Measurements from ENCODE around the gene DNAJC3.

DNAJC3 gene, protein sequence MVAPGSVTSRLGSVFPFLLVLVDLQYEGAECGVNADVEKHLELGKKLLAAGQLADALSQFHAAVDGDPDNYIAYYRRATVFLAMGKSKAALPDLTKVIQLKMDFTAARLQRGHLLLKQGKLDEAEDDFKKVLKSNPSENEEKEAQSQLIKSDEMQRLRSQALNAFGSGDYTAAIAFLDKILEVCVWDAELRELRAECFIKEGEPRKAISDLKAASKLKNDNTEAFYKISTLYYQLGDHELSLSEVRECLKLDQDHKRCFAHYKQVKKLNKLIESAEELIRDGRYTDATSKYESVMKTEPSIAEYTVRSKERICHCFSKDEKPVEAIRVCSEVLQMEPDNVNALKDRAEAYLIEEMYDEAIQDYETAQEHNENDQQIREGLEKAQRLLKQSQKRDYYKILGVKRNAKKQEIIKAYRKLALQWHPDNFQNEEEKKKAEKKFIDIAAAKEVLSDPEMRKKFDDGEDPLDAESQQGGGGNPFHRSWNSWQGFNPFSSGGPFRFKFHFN

DNA sequence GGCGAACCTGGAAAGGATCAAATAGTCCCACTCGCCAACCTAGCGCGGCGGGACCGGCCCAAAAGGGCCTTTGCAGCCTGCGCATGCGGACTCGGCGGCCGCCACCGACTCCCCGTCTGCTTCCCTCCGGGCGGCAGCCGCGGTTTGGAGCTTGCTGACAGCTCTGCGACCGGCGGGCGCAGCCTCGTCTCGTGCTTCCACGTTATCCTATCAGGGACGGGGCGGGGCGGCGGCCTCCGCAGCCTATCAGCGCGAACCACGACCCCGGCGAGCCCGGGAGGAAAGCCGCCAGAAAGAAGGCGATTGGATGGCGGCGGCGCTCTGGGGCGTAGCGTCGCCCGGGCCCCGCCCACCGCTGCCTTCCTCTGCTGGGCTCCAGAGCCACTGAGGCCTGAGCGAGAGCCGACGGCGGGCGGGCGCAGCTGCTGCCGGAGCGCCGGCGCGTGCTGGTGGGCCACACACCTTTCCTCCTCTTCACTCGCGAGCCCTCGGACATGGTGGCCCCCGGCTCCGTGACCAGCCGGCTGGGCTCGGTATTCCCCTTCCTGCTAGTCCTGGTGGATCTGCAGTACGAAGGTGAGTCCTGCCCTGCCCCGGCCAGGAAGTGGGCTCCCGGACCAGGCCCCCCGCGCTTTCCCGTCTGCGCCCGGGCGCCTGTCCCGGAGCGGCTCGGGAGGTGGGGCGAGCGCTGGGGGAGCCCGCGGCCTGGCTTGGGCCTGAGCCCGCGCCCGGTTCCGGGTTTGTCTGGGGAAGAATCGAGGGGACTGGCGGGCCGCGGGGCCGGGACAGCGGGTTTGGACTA lies at the start of gene DNAJC3:
Gene DNAJC3, plus strand, starts transcription at position 378 of the 802 bp plus-strand sequence. Its CDS starts 117 bp downstream, at position 495.
- peak within 1 kb of the TSS; percentile 77 for H3K9ac ChIP-seq
- peaks cover 22% of the 10 kb centered on the region for H3K79me2 ChIP-seq
- no peaks in the 10 kb centered on the region for H3K36me3 ChIP-seq (ENCODE audit: control insufficient read depth, insufficient read depth, low read length)
- H3K27me3 ChIP-seq (ENCODE audit: control insufficient read depth, insufficient read depth, low read length): no peaks in the 10 kb centered on the region
- peak within 1 kb of the TSS; percentile 89 for H2AFZ ChIP-seq
- no peaks in the 10 kb centered on the region for H3K4me1 ChIP-seq
- H3K4me3 ChIP-seq (ENCODE audit: low read depth, low read length): peak within 1 kb of the TSS; percentile 74
- TF ChIP-seq, protein P1, sequence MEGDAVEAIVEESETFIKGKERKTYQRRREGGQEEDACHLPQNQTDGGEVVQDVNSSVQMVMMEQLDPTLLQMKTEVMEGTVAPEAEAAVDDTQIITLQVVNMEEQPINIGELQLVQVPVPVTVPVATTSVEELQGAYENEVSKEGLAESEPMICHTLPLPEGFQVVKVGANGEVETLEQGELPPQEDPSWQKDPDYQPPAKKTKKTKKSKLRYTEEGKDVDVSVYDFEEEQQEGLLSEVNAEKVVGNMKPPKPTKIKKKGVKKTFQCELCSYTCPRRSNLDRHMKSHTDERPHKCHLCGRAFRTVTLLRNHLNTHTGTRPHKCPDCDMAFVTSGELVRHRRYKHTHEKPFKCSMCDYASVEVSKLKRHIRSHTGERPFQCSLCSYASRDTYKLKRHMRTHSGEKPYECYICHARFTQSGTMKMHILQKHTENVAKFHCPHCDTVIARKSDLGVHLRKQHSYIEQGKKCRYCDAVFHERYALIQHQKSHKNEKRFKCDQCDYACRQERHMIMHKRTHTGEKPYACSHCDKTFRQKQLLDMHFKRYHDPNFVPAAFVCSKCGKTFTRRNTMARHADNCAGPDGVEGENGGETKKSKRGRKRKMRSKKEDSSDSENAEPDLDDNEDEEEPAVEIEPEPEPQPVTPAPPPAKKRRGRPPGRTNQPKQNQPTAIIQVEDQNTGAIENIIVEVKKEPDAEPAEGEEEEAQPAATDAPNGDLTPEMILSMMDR (IDR thresholded peaks at IDR 0.05): no peak
- H3K4me2 ChIP-seq (ENCODE audit: low read length): peak within 1 kb of the TSS; percentile 95
- no peaks in the 10 kb centered on the region for H3K9me3 ChIP-seq (ENCODE audit: control insufficient read depth, low read length)
- peak within 1 kb of the TSS; percentile 89 for H3K27ac ChIP-seq

DNA sequence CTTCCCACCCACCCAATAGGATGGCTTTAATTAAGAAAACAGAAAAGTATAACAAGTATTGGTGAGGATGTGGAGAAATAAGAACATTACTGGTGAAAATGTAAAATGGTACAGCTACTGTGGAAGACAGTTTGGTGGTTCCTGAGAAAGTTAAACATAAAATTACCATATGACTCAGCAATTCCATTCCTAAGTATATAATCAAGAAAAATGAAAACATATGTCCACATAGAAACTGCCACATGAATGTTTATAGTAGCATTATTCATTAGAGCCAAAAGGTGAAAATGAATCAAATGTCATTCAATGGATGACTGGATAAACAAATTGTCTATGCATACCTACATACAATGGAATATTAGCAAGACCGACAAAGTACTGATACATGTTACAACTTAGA lies 49.3 kb upstream of the DNAJC3 start:
- no peak overlapping the region for H3K4me3 ChIP-seq (ENCODE audit: low read depth, low read length)
- H3K4me1 ChIP-seq: no peaks in the 10 kb centered on the region
- H3K4me2 ChIP-seq (ENCODE audit: low read length): no peak overlapping the region
- H3K9ac ChIP-seq: no peak overlapping the region
- no peaks in the 10 kb centered on the region for H3K9me3 ChIP-seq (ENCODE audit: control insufficient read depth, low read length)
- no peak overlapping the region for H3K27ac ChIP-seq
- no peaks in the 10 kb centered on the region for H3K36me3 ChIP-seq (ENCODE audit: control insufficient read depth, insufficient read depth, low read length)
- H2AFZ ChIP-seq: no peak overlapping the region
- no peaks in the 10 kb centered on the region for H3K27me3 ChIP-seq (ENCODE audit: control insufficient read depth, insufficient read depth, low read length)
- no peaks in the 10 kb centered on the region for H3K79me2 ChIP-seq
- TF ChIP-seq, protein P1 (IDR thresholded peaks at IDR 0.05): no peak

DNA sequence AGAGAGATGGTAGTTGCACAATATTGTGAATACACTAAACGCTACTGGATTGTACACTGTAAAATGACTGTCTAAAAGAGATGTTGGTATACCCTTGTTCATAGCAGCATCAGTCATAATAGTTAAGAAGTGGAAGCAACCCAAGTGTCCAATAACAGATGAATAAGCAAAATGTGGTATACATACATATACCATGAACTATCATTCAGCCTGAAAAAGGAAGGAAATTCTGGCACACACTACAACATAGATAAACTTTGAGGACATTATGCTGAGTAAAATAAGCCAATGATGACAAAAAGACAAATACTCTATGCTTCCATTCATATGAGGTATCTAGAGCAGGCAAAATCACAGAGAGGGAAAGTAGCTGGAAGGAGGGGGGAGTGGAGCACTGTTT lies 48.5 kb upstream of the DNAJC3 start:
- Histone ChIP-seq H3K9me3 (ENCODE audit: control insufficient read depth, low read length) (no peaks in the 10 kb centered on the region), H3K36me3 (ENCODE audit: control insufficient read depth, insufficient read depth, low read length) (no peaks in the 10 kb centered on the region)
- TF ChIP-seq, protein P1 (IDR thresholded peaks at IDR 0.05): no peak

DNA sequence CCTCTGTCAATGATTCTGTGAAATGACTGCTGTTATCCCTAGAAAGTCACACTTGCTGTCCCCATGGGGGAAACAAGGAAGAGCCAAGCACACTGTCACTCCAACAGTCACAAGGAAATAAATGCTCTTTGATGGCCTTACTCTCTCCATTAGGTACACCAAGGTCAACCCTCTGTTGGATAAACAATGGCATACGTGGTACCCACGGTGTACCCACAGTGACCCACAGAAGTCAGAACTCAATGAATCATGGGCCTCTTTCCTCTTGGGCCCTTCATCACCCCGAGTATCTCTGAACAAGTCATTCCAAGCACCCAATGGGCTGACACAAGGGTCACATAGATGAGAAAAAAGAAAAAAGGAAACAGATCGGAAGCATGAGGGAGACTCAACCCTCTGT lies 47.9 kb upstream of the DNAJC3 start:
- Histone ChIP-seq H2AFZ (no peak overlapping the region), H3K9ac (no peak overlapping the region), H3K36me3 (ENCODE audit: control insufficient read depth, insufficient read depth, low read length) (no peaks in the 10 kb centered on the region), H3K79me2 (no peaks in the 10 kb centered on the region), H3K27ac (no peak overlapping the region), H3K27me3 (ENCODE audit: control insufficient read depth, insufficient read depth, low read length) (no peaks in the 10 kb centered on the region), H3K9me3 (ENCODE audit: control insufficient read depth, low read length) (no peaks in the 10 kb centered on the region), H3K4me3 (ENCODE audit: low read depth, low read length) (no peak overlapping the region), H3K4me2 (ENCODE audit: low read length) (no peak overlapping the region), H3K4me1 (no peaks in the 10 kb centered on the region)
- TF ChIP-seq, protein P1 (IDR thresholded peaks at IDR 0.05): no peak

More for the DNA sequence above, 48.5 kb upstream of the DNAJC3 start:
- Histone ChIP-seq H3K4me3 (ENCODE audit: low read depth, low read length) (no peak overlapping the region), H3K9ac (no peak overlapping the region), H3K4me1 (no peaks in the 10 kb centered on the region), H3K4me2 (ENCODE audit: low read length) (no peak overlapping the region), H3K79me2 (no peaks in the 10 kb centered on the region), H3K27me3 (ENCODE audit: control insufficient read depth, insufficient read depth, low read length) (no peaks in the 10 kb centered on the region), H2AFZ (no peak overlapping the region), H3K27ac (no peak overlapping the region)
